NCI-H146 treated with DMSO at 0.1 percent for 48 hours (cell line): Measurements from ENCODE around the gene BORCS5.

Source experiments
- DNase-seq: peaks from one replicate; lab custom pipeline; 2025; ENCODE audit not compliant: unreplicated experiment; lab: John Stamatoyannopoulos, UW

The BORCS5 gene

DNA sequence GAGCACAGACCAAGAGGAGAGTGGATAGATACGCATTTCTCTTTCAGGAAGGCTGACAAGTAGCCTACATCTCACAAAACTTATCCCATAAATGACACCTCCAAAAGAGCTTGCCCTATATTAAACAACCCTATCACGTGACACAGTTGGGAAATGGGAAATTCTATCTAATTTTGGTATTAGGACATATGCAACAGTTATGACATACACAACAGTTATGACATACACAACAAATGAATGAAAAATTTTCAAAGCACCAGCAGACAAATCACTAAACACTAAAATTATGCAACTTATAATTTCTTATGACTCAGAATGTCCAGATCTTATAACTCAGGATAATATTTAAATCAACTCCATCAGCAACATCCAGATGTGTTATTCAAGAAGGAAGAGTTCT, 151.7 kb downstream of the BORCS5 start:
- no peak for DNase-seq

DNA sequence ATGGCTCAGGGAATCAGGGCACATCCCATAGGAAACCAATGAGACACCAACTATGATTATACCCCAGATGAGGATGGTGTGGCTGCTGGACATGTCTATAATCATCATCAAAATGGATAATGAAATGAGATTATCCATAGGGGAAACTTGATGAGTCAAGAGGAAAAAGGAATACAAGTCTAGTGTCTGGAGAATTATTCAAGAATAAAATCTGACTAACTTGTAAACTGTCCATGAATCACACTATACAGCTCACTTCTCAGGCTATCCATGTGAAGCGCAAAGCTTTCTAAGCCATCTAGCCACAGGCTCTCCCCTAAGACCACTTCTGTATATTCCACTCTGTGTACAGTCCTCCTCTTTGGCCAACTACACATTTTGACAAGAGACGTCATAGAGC, 153.3 kb downstream of the BORCS5 start:
- no peak for DNase-seq

DNA sequence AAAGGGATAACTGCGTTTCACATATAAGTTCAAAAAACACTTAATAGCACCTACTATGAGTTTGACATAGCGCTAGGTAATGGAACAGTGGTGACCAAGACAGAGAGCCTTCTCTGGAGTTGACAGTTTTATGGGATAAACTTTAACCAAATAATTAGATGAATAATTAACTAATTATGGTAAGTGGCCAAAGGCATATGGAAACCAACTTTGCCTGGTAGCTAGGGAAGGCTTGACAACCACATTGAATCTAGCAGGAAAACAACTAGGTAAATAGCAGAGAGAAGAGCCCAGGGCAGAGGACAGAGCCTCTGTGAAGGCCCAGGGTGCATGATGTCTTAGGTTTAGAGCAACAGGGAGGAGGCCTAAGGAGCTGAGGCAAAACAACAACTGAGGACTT, 153.7 kb downstream of the BORCS5 start:
- no peak for DNase-seq

DNA sequence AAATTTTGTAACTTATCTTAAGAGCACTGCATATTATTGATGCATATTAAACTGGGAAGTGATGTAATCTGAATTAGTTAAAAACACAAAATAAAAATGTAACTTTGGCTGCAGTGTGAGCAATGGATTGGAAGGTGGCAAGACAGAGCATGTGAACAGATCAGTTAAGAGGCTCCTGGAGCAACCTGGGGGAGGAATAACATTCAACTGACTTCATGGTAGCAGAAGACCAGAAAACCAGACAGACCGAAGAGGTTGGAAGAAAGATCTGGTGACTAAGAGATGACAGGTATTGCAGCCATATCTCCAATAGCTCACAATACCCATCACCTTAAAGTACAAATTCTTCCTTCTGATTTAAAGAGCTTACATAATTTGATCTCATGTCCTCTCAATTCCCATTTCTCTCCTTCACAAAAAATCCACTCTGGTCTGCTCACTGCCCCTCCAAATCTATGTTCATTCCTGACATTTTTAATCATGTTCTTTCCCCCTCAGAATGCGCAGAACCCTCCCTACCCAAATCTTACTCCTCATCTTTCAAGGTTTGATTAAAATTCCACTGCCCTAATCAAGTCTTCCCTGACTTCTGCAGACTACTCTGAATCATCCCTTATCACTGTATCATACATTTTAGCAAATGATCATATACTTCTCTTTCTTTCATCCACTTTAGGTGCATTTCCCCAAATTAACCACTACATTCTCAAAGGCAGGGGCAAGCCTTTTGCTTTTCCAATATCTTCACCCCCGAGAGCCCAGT, 154.3 kb downstream of the BORCS5 start:
- DNase-seq = no peak

DNA sequence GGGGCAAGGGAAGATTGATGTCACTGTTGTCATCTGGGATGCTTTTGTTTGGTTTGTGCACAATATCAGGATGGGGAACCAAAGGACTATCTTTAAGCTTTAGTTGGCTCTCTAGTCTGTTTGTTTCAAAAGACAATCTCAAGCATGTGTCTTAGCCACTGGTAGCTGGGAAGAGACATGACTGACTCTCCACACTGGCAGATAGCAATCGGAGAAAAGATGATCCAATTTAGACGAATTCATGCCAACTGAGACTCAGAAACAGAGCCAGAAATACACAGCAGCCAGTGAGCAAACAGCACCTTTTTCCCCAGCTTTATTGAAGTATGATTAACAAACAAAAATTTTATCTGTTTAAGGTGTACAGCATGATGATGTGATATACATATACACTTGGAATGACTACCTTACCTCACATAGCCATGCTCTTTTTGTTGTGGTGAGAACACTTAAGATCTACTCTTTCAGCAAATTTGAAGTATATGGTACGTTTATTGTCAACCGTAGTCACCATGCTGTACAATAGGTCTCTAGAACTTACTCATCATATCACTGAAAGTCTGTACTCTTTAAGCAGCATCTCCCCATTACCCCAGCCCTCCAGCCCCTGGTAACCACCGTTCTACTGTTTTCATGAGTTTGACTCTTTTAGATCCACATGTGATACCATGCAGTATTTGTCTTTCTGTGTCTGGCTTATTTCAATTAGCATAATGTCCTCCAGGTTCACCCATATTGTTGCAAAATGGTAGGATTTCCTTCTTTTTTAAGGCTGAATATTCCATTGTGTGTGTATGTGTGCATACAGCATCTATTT, 155.2 kb downstream of the BORCS5 start:
- DNase-seq = no peak

DNA sequence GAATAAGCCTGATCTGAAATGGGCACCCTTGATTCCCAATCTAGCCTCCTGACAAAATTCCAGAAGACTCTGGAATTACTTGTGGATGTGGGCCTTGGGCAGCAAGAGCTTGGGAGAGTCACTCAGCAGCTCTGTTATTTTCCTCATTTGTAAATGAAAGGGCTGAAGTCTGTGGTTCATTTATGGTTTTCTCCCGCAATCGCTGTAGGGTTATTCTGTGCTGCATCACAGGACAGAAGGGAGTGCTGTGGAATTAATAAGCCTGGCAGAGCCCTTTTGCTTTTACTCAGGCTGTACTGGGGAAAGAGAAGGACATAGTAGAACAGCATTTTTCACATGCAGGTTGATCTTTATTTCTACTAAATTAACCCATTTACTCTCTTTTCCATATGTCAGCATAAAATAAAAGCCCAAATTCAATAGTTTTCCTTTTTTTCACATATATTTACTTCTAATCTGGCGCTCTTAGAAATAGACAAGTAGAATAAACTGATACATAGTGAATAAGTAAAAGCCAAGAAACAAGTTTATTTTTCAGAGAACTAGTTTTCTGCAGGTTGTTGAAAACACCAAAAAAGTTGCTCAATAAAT, 156.6 kb downstream of the BORCS5 start:
- DNase-seq = no peak

DNA sequence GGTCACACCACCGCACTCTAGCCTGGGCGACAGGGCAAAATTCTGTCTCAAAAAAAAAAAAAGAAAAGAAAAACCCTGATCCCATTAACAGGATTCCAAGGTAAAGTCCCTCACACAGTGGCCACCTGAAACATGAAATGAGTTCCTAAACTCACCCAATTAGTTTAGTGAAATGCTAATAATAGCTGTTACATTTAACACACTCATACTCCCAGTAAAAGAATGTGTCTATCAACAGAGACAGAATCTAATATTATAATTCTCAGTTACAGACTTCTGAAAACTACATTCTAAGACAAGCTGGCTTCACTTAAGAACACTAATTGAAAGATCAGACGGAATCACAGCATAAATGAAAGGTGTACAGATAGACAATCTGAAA, 161.6 kb downstream of the BORCS5 start:
- DNase-seq = no peak

DNA sequence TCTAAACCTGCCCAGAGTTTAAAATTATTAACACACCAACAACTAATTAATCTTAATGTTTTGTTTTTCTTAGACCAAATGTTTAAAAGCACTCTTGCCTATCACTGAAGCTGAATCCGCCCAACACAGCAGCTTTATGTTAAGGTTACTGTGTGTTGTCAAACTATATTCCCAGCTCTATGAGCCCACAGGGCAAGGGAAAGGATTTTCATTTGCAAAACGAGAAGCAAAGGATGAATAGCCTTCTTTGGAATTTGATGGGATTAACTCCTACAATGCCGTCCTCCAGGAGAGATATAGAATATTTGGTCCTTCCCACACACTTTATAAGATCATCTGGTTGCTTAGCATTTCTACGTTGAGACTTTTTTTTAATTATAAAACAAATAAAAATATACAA, 162.0 kb downstream of the BORCS5 start:
- no peak for DNase-seq
